GM12892 (cell line): Measurements from ENCODE around the gene LILRA1.

Source experiments
- POLR2AphosphoS5 ChIP-seq: IDR thresholded peaks from 2 replicates; pipeline ENCODE4 v1.6.1; 2011; ENCODE audit warnings: low read depth, low read length, control low read depth
- TAF1 ChIP-seq: IDR thresholded peaks from 2 replicates; pipeline ENCODE4 v1.6.1; 2011; ENCODE audit warnings: low read depth, mild to moderate bottlenecking, control low read depth, low read length, borderline replicate concordance

DNA sequence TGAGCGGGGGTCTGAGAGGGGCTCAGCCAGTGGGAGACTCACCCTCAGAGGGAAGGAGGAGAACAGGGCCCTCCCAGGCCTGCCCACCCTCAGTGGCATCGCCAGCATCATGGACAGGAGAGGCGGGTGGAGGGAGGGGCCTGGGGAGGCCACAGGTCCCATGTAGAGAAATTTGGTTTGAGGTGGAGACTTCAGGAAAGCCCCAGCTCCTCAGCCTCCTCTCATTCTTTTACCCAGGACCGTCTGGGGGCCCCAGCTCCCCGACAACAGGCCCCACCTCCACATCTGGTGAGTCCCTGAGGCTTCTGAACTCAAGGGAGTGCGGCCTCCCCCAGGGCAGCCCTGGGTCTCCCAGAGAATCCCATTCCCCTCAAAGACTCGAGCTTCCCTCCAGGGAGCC is 40.0 kb downstream of the LILRA1 start:
- TF ChIP-seq TAF1, result no peak
- no peak for TF ChIP-seq POLR2AphosphoS5
